H9 (cell line): ENCODE measurements around the gene ELF1. TPM values are rescaled to one million over a fixed set of nuclear protein-coding genes. Genes with fewer than 3 reads are reported as not detected.

Source experiments
- DNase-seq: peaks from one replicate; pipeline ENCODE4 v3.0.0-alpha.2; 2017
- H2AFZ ChIP-seq: one replicate; pipeline ENCODE4 v1.6.1; 2013; ENCODE audit warnings: mild to moderate bottlenecking, low read length, control low read depth, moderate library complexity
- H2AK5ac ChIP-seq: 2 replicates; pipeline ENCODE4 v1.6.1; 2013; ENCODE audit warnings: low read length, control low read depth, mixed read lengths; ENCODE audit not compliant: insufficient read length
- H2BK120ac ChIP-seq: one replicate; pipeline ENCODE4 v1.6.1; 2013; ENCODE audit warnings: low read depth, mild to moderate bottlenecking, low read length, control low read depth, inconsistent platforms; ENCODE audit not compliant: poor library complexity, severe bottlenecking
- H2BK12ac ChIP-seq: 2 replicates; pipeline ENCODE4 v1.6.1; 2013; ENCODE audit warnings: low read length, control low read depth, mixed read lengths, low read depth; ENCODE audit not compliant: insufficient read length
- H2BK15ac ChIP-seq: 2 replicates; pipeline ENCODE4 v1.6.1; 2013; ENCODE audit warnings: low read depth, low read length, control low read depth
- H2BK20ac ChIP-seq: one replicate; pipeline ENCODE4 v1.6.1; 2013; ENCODE audit warnings: low read depth, mild to moderate bottlenecking, low read length, control low read depth, inconsistent platforms; ENCODE audit not compliant: poor library complexity, severe bottlenecking
- H2BK5ac ChIP-seq: 2 replicates; pipeline ENCODE4 v1.6.1; 2013; ENCODE audit warnings: low read length, control low read depth, mixed read lengths; ENCODE audit not compliant: insufficient read length
- H3K14ac ChIP-seq: 2 replicates; pipeline ENCODE4 v1.6.1; 2013; ENCODE audit warnings: low read length, control low read depth; ENCODE audit not compliant: insufficient read depth
- H3K18ac ChIP-seq: 2 replicates; pipeline ENCODE4 v1.6.1; 2013; ENCODE audit warnings: low read depth, mild to moderate bottlenecking, mixed read lengths, low read length, control low read depth; ENCODE audit not compliant: insufficient read length
- H3K23ac ChIP-seq: 2 replicates; pipeline ENCODE4 v1.6.1; 2013; ENCODE audit warnings: low read length, control low read depth, mixed read lengths, low read depth; ENCODE audit not compliant: insufficient read length
- H3K23me2 ChIP-seq: 2 replicates; pipeline ENCODE4 v1.6.1; 2013; ENCODE audit warnings: low read depth, mild to moderate bottlenecking, mixed read lengths, low read length, control low read depth; ENCODE audit not compliant: insufficient read length, poor library complexity, severe bottlenecking
- H3K27ac ChIP-seq: 2 replicates; pipeline ENCODE4 v1.5.1; 2013; ENCODE audit warnings: low read length, control low read depth, mixed read lengths, low read depth; ENCODE audit not compliant: insufficient read length
- H3K27me3 ChIP-seq: 2 replicates; pipeline ENCODE4 v1.6.1; 2013; ENCODE audit warnings: low read length, control low read depth, inconsistent platforms; ENCODE audit not compliant: insufficient read depth
- H3K4ac ChIP-seq: 2 replicates; pipeline ENCODE4 v1.6.1; 2013; ENCODE audit warnings: low read depth, mild to moderate bottlenecking, control low read depth, inconsistent platforms, low read length, moderate library complexity
- H3K4me1 ChIP-seq: 2 replicates; pipeline ENCODE4 v1.6.1; 2013; ENCODE audit warnings: low read length, control low read depth, inconsistent platforms; ENCODE audit not compliant: insufficient read depth
- H3K4me2 ChIP-seq: 2 replicates; pipeline ENCODE4 v1.6.1; 2013; ENCODE audit warnings: low read length, control low read depth, mixed read lengths; ENCODE audit not compliant: insufficient read length, insufficient read depth
- H3K56ac ChIP-seq: 2 replicates; pipeline ENCODE4 v1.6.1; 2013; ENCODE audit warnings: low read depth, mild to moderate bottlenecking, mixed read lengths, low read length, control low read depth; ENCODE audit not compliant: insufficient read length
- H3K79me1 ChIP-seq: 2 replicates; pipeline ENCODE4 v1.6.1; 2013; ENCODE audit warnings: low read depth, mild to moderate bottlenecking, moderate library complexity, low read length, control low read depth, inconsistent platforms; ENCODE audit not compliant: insufficient read depth, poor library complexity, severe bottlenecking
- H3K79me2 ChIP-seq: 2 replicates; pipeline ENCODE4 v1.6.1; 2013; ENCODE audit warnings: low read length, control low read depth, inconsistent platforms; ENCODE audit not compliant: insufficient read depth
- H3K9ac ChIP-seq: 2 replicates; pipeline ENCODE4 v1.6.1; 2013; ENCODE audit warnings: low read length, control low read depth, mixed read lengths; ENCODE audit not compliant: insufficient read length; ENCODE audit errors: extremely low read depth
- H3K9me3 ChIP-seq: one replicate; pipeline ENCODE4 v1.6.1; 2013; ENCODE audit warnings: low read depth, low read length, inconsistent platforms; ENCODE audit not compliant: control insufficient read depth
- H3T11ph ChIP-seq: one replicate; pipeline ENCODE4 v1.6.1; 2013; ENCODE audit warnings: mild to moderate bottlenecking, low read length, control low read depth, inconsistent platforms
- H4K20me1 ChIP-seq: one replicate; pipeline ENCODE4 v1.6.1; 2013; ENCODE audit not compliant: control insufficient read depth, insufficient read length, insufficient read depth
- H4K5ac ChIP-seq: 2 replicates; pipeline ENCODE4 v1.6.1; 2013; ENCODE audit warnings: low read depth, mild to moderate bottlenecking, mixed read lengths, low read length, control low read depth; ENCODE audit not compliant: insufficient read length
- H4K8ac ChIP-seq: replicated peaks from 2 replicates; pipeline ENCODE4 v1.6.1; 2013; ENCODE audit warnings: low read length, control low read depth, mixed read lengths, low read depth; ENCODE audit not compliant: insufficient read length
- H4K91ac ChIP-seq: 2 replicates; pipeline ENCODE4 v1.6.1; 2013; ENCODE audit warnings: low read depth, mild to moderate bottlenecking, moderate library complexity, mixed read lengths, low read length, control low read depth; ENCODE audit not compliant: insufficient read length
- H3K27ac Mint-ChIP-seq, 3 experiments: 2 replicates in 2 of 3; 3 replicates in 1 of 3; pipeline ENCODE4 v1.8.0; 2020 to 2021; ENCODE audit warnings: mixed read lengths in 3 of 3, mild to moderate bottlenecking in 1 of 3, moderate library complexity in 1 of 3
- H3K27me3 Mint-ChIP-seq: 2 replicates; pipeline ENCODE4 v1.8.0; 2021; ENCODE audit warnings: low read depth, mild to moderate bottlenecking, moderate library complexity, mixed read lengths
- H3K36me3 Mint-ChIP-seq, 3 experiments: 2 replicates in 2 of 3; 3 replicates in 1 of 3; pipeline ENCODE4 v1.8.0; 2020 to 2021; ENCODE audit warnings: low read depth in 3 of 3, mixed read lengths in 3 of 3; ENCODE audit not compliant: insufficient read depth in 1 of 3
- H3K4me1 Mint-ChIP-seq, 2 experiments: 2 replicates each; pipeline ENCODE4 v1.8.0; 2020; ENCODE audit warnings: mixed read lengths in 2 of 2
- H3K4me3 Mint-ChIP-seq, 2 experiments: 2 replicates in 1 of 2; 3 replicates in 1 of 2; pipeline ENCODE4 v1.8.0; 2020 to 2021; ENCODE audit warnings: mild to moderate bottlenecking in 2 of 2, mixed read lengths in 2 of 2, moderate library complexity in 1 of 2
- H3K9me3 Mint-ChIP-seq, 2 experiments: 2 replicates in 1 of 2; 3 replicates in 1 of 2; pipeline ENCODE4 v1.8.0; 2020; ENCODE audit warnings: mild to moderate bottlenecking in 2 of 2, mixed read lengths in 2 of 2, moderate library complexity in 1 of 2
- WGBS: extraction: QIAGEN DNeasy Blood & Tissue Kit; methylation state at CpG from one replicate; pipeline ENCODE4 v1.1.7; 2013; ENCODE audit warnings: missing lambda C conversion rate, low lambda C conversion rate, mixed read lengths; ENCODE audit not compliant: insufficient read length; ENCODE audit errors: extremely low coverage; 5-methylcytosine and 5-hydroxymethylcytosine counted together
- total RNA-seq: library from RNA; stranded (reverse); gene quantifications from 2 replicates; pipeline ENCODE4 v1.2.1, GENCODE V29; 2021
- TF ChIP-seq, protein P1 (sequence below): fragments of 200-600 bp; sonication (generic); conservative IDR thresholded peaks from 3 replicates; pipeline ENCODE4 v1.8.0; 2021; ENCODE audit warnings: antibody characterized with exemption, mild to moderate bottlenecking

ELF1 gene
- total RNA-seq, 1 experiment from 2014 or later, result 15.5 TPM

DNA sequence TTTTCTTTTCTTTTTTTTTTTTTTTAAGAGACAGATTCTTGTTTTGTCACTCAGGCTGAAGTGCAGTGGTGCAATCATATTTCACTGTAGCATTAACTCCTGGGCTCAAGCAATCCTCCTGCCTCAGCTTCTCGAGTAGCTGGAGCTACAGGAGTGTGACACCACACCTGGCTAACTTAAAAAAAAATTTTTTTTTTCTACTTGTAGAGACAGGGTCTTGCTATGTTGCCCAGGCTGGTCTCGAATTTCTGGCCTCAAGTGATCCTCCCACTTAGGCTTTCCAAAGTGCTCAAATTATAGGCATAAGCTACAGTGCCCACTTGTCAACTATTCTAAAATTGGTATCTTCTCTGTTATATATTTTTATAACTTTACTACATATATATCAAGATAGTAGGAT lies 6.6 kb downstream of the ELF1 start:
- Histone ChIP-seq H2BK120ac (no peak overlapping the region), H4K5ac (no peak overlapping the region), H2BK20ac (no peak overlapping the region), H3T11ph (no peak overlapping the region), H4K20me1 (no peaks in the 10 kb centered on the region), H2BK15ac (no peak overlapping the region), H3K14ac (no peak overlapping the region), H3K23ac (no peak overlapping the region), H3K79me2 (no peaks in the 10 kb centered on the region), H4K91ac (no peak overlapping the region), H3K56ac (no peak overlapping the region), H2AK5ac (no peak overlapping the region), H3K23me2 (no peaks in the 10 kb centered on the region), H3K79me1 (no peaks in the 10 kb centered on the region), H3K27ac (no peak overlapping the region), H2AFZ (no peak overlapping the region), H3K9me3 (no peaks in the 10 kb centered on the region), H3K18ac (no peak overlapping the region), H3K4ac (no peak overlapping the region), H3K27me3 (no peaks in the 10 kb centered on the region), H4K8ac (no peak overlapping the region), H3K4me1 (peaks cover 2% of the 10 kb centered on the region; the same call in 1 of the 2 replicates), H2BK5ac (no peak overlapping the region), H3K4me2 (no peak overlapping the region), H3K9ac (no peak overlapping the region), H2BK12ac (no peak overlapping the region)
- Mint-ChIP-seq H3K27me3 (no peaks in the 10 kb centered on the region), H3K4me3 (no peak overlapping the region), H3K36me3 (peaks cover 0 to 4% (median 0%) of the 10 kb centered on the region in 3 experiments; a peak in 1 of 7 replicates), H3K9me3 (no peaks in the 10 kb centered on the region), H3K27ac (no peak overlapping the region), H3K4me1 (peaks cover 45 to 48% of the 10 kb centered on the region in 2 experiments)
- TF ChIP-seq, protein P1, sequence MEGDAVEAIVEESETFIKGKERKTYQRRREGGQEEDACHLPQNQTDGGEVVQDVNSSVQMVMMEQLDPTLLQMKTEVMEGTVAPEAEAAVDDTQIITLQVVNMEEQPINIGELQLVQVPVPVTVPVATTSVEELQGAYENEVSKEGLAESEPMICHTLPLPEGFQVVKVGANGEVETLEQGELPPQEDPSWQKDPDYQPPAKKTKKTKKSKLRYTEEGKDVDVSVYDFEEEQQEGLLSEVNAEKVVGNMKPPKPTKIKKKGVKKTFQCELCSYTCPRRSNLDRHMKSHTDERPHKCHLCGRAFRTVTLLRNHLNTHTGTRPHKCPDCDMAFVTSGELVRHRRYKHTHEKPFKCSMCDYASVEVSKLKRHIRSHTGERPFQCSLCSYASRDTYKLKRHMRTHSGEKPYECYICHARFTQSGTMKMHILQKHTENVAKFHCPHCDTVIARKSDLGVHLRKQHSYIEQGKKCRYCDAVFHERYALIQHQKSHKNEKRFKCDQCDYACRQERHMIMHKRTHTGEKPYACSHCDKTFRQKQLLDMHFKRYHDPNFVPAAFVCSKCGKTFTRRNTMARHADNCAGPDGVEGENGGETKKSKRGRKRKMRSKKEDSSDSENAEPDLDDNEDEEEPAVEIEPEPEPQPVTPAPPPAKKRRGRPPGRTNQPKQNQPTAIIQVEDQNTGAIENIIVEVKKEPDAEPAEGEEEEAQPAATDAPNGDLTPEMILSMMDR, result no peak
- DNase-seq, result no peak
- no CpG with 5 or more reads among the region's 2 CpGs for WGBS
